SHP77 treated with DMSO at 0.1 percent for 48 hours (cell line): ENCODE measurements around the gene SRGAP2.
"Not testable (repeated sequence)": the region's sequence is repeated elsewhere in the genome, so short reads cannot be mapped to it uniquely, and the experiment has no call there.

ENCODE experiments used
- DNase-seq: peaks from one replicate; lab custom pipeline; 2025; lab: John Stamatoyannopoulos, UW

Gene SRGAP2

GRCh38 chr1:206203364-206204158 is at the start of gene SRGAP2:
SRGAP2 (plus strand) TSS chr1:206203541; CDS start chr1:206205971, 2,430 bp downstream.
- peak; percentile 19 for DNase-seq

GRCh38 chr1:206167350-206168029 is 35.9 kb upstream of the SRGAP2 start:
- not testable (repeated sequence) for DNase-seq

GRCh38 chr1:206169794-206170193 is 33.5 kb upstream of the SRGAP2 start:
- DNase-seq, result not testable (repeated sequence)

GRCh38 chr1:206173110-206173719 is 30.1 kb upstream of the SRGAP2 start:
- DNase-seq, result not testable (repeated sequence)

GRCh38 chr1:206174182-206174868 is 29.0 kb upstream of the SRGAP2 start:
- not testable (repeated sequence) for DNase-seq

GRCh38 chr1:206175459-206176113 is 27.8 kb upstream of the SRGAP2 start:
- DNase-seq, result not testable (repeated sequence)

- DNase-seq, result not testable (repeated sequence)
Measured at GRCh38 chr1:206176114-206176502, 27.2 kb upstream of the SRGAP2 start.

GRCh38 chr1:206178061-206178989 is 25.0 kb upstream of the SRGAP2 start:
- not testable (repeated sequence) for DNase-seq

GRCh38 chr1:206179666-206180065 is 23.7 kb upstream of the SRGAP2 start:
- not testable (repeated sequence) for DNase-seq

GRCh38 chr1:206182368-206183317 is 20.7 kb upstream of the SRGAP2 start:
- DNase-seq, result not testable (repeated sequence)

- not testable (repeated sequence) for DNase-seq
Measured at GRCh38 chr1:206183788-206184187, 19.6 kb upstream of the SRGAP2 start.

- not testable (repeated sequence) for DNase-seq
Measured at GRCh38 chr1:206185778-206186177, 17.6 kb upstream of the SRGAP2 start.

- DNase-seq, result not testable (repeated sequence)
Measured at GRCh38 chr1:206186826-206187225, 16.5 kb upstream of the SRGAP2 start.

GRCh38 chr1:206195182-206195581 is 8.2 kb upstream of the SRGAP2 start:
- DNase-seq, result not testable (repeated sequence)

GRCh38 chr1:206196748-206197424 is 6.5 kb upstream of the SRGAP2 start:
- not testable (repeated sequence) for DNase-seq

- DNase-seq, result peak; percentile 100
Measured at GRCh38 chr1:206202789-206203363, 465 bp upstream of the SRGAP2 start, which contains the start of gene FAM72A. FAM72A (minus strand) TSS chr1:206202839; CDS start chr1:206202025, 814 bp downstream.

GRCh38 chr1:206204159-206204511 is 794 bp downstream of the SRGAP2 start:
- DNase-seq, result not testable (repeated sequence)

- not testable (repeated sequence) for DNase-seq
Measured at GRCh38 chr1:206204871-206205270, 1.5 kb downstream of the SRGAP2 start.
